ENCODE measurements around the gene FGR. TPM values are rescaled to one million over a fixed set of nuclear protein-coding genes. Genes with fewer than 3 reads are reported as not detected.

The FGR gene
- total RNA-seq, 1 experiment from 2014 or later = not detected

- Histone ChIP-seq H3K27ac (ENCODE audit: low read depth, low read length) (peak overlapping the region; percentile 72), H3K36me3 (ENCODE audit: control insufficient read depth in 1 of 2, insufficient read depth in 2 of 2, low read length in 2 of 2) (no peaks in the 10 kb centered on the region), H4K20me1 (ENCODE audit: insufficient read depth) (no peaks in the 10 kb centered on the region), H3K4me1 (ENCODE audit: control insufficient read depth in 1 of 2, insufficient read depth in 2 of 2, low read length in 2 of 2) (peaks cover 21 to 57% of the 10 kb centered on the region in 2 experiments), H3K9me2 (ENCODE audit: insufficient read depth) (no peaks in the 10 kb centered on the region), H3K4me2 (ENCODE audit: low read length) (peak overlapping the region; percentile 88), H3K27me3 (ENCODE audit: insufficient read depth, low read length) (no peaks in the 10 kb centered on the region), H3K4me3 (replicated peaks in 1 of 2; ENCODE audit: low read depth in 1 of 2, low read length in 2 of 2) (peak overlapping the region; percentile 58), H3K79me2 (ENCODE audit: insufficient read depth, low read length) (no peaks in the 10 kb centered on the region), H3K9ac (ENCODE audit: low read length) (peak overlapping the region; percentile 70), H3K9me3 (ENCODE audit: control insufficient read depth in 1 of 2, insufficient read depth in 1 of 2, low read depth in 1 of 2, low read length in 2 of 2) (no peaks in the 10 kb centered on the region), H2AFZ (ENCODE audit: low read depth, low read length, poor library complexity, severe bottlenecking) (no peak overlapping the region)
- POLR2A ChIA-PET = interaction anchor here (1.3 kb wide), 1 partner anchor 13 kb away, joined by 4 read pairs; the partner anchor contains the start of gene IFI6
- TF ChIP-seq MAX (IDR thresholded peaks at IDR 0.05) (no peak), ATF3 (IDR thresholded peaks at IDR 0.05) (no peak), JUND (IDR thresholded peaks at IDR 0.05) (no peak), REST (IDR thresholded peaks at IDR 0.05; ENCODE audit: low read depth) (no peak), ELF1 (IDR thresholded peaks at IDR 0.05; ENCODE audit: borderline replicate concordance, low read depth) (no peak), ZNF274 (IDR thresholded peaks at IDR 0.05; ENCODE audit: low read depth, low read length) (no peak), POLR2AphosphoS5 (IDR thresholded peaks at IDR 0.05; ENCODE audit: low read depth, low read length) (no peak), RAD21 (IDR thresholded peaks at IDR 0.05; ENCODE audit: low read depth) (no peak), SP1 (IDR thresholded peaks at IDR 0.05; ENCODE audit: low read depth) (no peak)
- RAD21 ChIA-PET (ENCODE audit: low non-redundant PET in 1 of 2, low total read pairs in 2 of 2, uncharacterized antibody in 2 of 2, unreplicated experiment in 2 of 2) = interaction anchor here in 1 of 2 experiments (1.0 kb wide), 1 partner anchor 102 kb away, joined by 3 read pairs; no protein-coding TSS in a partner anchor
- DNase-seq (ENCODE audit: low read depth, low spot score) = no peak
- peak; percentile 23 for ATAC-seq
- intact Hi-C loops (cut with micrococcal nuclease) = no loop called here
- BruUV-seq (replicated peaks) = no TSS peak
- CTCF ChIA-PET = interaction anchor here (0.8 to 1.5 kb wide), 2 partner anchors 52 to 102 kb away, joined by 3 read pairs; no protein-coding TSS in a partner anchor
These were observed 24.0 kb upstream of the FGR start for GRCh38 chr1:27658951-27659496.
